GM12874 (cell line): ENCODE results near the gene VSTM4.

ENCODE experiments used
- CTCF ChIP-seq: IDR thresholded peaks from 2 replicates; pipeline ENCODE4 v1.5.1; 2011; ENCODE audit warnings: low read depth, mild to moderate bottlenecking, control low read depth, low read length, moderate library complexity; ENCODE audit not compliant: insufficient read depth

Gene VSTM4

GRCh38 chr10:48983648-48984351 lies 131.5 kb downstream of the VSTM4 start:
- no peak for TF ChIP-seq CTCF

- no peak for TF ChIP-seq CTCF
Observed at GRCh38 chr10:48982584-48982983, 132.7 kb downstream of the VSTM4 start.

DNA sequence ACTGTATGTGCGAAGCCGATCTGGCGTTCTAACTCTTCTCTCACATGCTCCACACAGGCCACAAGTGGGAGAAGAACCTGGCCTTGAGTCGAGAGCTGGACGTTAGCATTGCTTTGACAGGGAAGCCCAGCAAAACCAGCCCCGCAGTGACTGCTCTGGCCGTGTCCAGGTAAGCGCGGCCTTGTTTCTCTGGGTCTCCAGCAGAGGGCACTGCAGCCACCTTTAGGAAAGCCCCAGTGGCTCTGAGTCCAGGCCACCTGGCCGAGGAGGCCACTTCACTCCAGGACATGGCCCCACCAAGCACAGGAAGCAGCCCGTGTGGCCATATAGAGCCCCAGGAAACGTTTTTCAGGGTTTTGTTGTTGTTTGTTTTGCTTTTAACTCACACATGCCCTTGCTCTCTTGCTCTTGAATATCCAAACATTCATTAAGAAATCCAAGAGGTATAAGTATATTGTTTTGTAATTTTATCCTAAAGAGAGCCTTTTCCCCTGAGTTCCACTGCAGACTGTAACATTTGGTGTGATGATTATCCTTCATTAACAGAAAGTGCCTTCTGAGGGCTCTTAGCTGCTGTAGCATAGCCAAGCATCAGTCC lies 133.9 kb downstream of the VSTM4 start:
- peak; percentile 85 for TF ChIP-seq CTCF

- TF ChIP-seq CTCF: no peak
Observed at GRCh38 chr10:48978318-48978717, 137.0 kb downstream of the VSTM4 start.

- no peak for TF ChIP-seq CTCF
Observed at GRCh38 chr10:48976196-48976595, 139.1 kb downstream of the VSTM4 start.

GRCh38 chr10:48974510-48975156 lies 140.7 kb downstream of the VSTM4 start:
- TF ChIP-seq CTCF: no peak

GRCh38 chr10:48973065-48973464 lies 142.3 kb downstream of the VSTM4 start:
- TF ChIP-seq CTCF: no peak
